Nephron progenitor cell (in vitro differentiated cells): ENCODE measurements around the gene ITPR1.

ENCODE experiments used
- DNase-seq: peaks from one replicate; pipeline ENCODE4 v3.0.0; 2021
- H3K27ac Mint-ChIP-seq: 2 replicates; pipeline ENCODE4 v1.8.0; 2021; ENCODE audit warnings: mild to moderate bottlenecking, moderate library complexity, mixed read lengths
- H3K27me3 Mint-ChIP-seq: 2 replicates; pipeline ENCODE4 v1.8.0; 2021; ENCODE audit warnings: mild to moderate bottlenecking, low read depth, mixed read lengths; ENCODE audit not compliant: poor library complexity
- H3K36me3 Mint-ChIP-seq: 2 replicates; pipeline ENCODE4 v1.8.0; 2021; ENCODE audit warnings: low read depth, mixed read lengths
- H3K4me1 Mint-ChIP-seq: 2 replicates; pipeline ENCODE4 v1.8.0; 2021; ENCODE audit warnings: mixed read lengths
- H3K4me3 Mint-ChIP-seq: 2 replicates; pipeline ENCODE4 v1.8.0; 2021; ENCODE audit warnings: mild to moderate bottlenecking, moderate library complexity, mixed read lengths
- H3K9me3 Mint-ChIP-seq: 2 replicates; pipeline ENCODE4 v1.8.0; 2021; ENCODE audit warnings: mild to moderate bottlenecking, moderate library complexity, mixed read lengths
- TF ChIP-seq, protein P1 (sequence below): fragments of 200-600 bp; sonication (generic); IDR thresholded peaks from 2 replicates; pipeline ENCODE4 v1.5.0; 2021; ENCODE audit warnings: antibody characterized with exemption

Gene ITPR1

DNA sequence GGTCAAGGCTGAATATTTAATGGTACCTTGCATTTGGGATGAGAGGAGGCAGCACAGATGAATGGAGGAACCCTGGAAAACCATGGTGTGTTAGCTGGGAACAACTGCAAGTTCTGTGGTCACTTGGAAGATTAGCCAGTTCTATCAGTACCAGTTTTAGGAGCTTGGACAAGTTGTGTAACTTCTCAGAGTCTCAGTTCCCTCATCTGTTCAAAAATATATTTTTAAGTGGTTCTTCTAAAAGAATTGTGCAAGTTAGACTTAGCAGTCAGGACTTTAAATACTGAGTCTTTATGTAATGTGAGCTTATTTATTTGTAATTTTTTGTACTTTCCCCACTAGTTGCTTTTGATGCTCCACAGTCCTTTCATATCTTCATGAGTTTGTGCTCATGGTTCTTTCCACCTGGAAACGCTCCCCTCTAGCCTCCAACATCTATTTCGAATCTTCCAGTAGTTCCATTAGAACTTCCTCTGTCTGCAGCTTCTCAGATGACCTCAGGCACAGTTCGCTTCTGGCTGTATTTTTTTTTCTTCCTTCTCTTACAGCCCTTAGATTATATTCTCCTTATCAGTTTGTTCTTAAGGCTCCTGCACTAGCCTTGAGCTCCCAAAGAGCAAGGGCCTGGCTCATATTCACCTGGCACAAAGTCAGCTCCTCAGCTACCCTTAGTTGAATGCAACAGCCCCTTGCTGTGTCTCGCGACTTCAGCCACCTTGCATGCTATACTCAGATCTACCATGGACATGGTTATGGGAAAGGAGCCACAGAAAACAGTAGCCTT lies 27.1 kb downstream of the ITPR1 start:
- DNase-seq = no peak

DNA sequence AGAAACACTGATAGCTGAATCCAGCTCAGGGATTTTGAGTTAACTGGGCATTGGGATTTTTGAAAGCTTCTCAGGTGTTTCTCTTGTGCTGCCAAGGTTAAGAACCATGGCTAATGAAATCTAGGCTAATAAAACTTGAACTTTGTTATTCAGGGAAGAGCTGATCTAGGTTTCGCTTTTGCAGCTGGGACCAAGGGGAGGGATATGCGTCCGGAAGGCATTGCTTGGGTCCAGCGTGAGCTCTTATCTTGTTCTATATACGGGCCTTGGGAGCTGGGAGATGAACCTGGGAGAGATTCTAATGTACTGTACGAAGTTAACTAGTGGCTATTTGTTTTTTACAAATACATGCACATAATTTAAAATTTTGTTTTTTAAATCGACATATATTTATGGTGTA lies 29.8 kb downstream of the ITPR1 start:
- Mint-ChIP-seq H3K27ac (no peak overlapping the region), H3K27me3 (peaks cover 2% of the 10 kb centered on the region), H3K36me3 (peaks cover 89% of the 10 kb centered on the region), H3K4me3 (no peak overlapping the region), H3K4me1 (peaks cover 88% of the 10 kb centered on the region), H3K9me3 (no peaks in the 10 kb centered on the region)
- DNase-seq = no peak
- TF ChIP-seq, protein P1, sequence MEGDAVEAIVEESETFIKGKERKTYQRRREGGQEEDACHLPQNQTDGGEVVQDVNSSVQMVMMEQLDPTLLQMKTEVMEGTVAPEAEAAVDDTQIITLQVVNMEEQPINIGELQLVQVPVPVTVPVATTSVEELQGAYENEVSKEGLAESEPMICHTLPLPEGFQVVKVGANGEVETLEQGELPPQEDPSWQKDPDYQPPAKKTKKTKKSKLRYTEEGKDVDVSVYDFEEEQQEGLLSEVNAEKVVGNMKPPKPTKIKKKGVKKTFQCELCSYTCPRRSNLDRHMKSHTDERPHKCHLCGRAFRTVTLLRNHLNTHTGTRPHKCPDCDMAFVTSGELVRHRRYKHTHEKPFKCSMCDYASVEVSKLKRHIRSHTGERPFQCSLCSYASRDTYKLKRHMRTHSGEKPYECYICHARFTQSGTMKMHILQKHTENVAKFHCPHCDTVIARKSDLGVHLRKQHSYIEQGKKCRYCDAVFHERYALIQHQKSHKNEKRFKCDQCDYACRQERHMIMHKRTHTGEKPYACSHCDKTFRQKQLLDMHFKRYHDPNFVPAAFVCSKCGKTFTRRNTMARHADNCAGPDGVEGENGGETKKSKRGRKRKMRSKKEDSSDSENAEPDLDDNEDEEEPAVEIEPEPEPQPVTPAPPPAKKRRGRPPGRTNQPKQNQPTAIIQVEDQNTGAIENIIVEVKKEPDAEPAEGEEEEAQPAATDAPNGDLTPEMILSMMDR = no peak

More for the DNA sequence above, 27.1 kb downstream of the ITPR1 start:
- Mint-ChIP-seq H3K36me3 (peaks cover 75% of the 10 kb centered on the region), H3K27ac (peak overlapping the region; percentile 86), H3K27me3 (peaks cover 2% of the 10 kb centered on the region), H3K9me3 (no peaks in the 10 kb centered on the region), H3K4me1 (peaks cover 89% of the 10 kb centered on the region), H3K4me3 (no peak overlapping the region)
- TF ChIP-seq, protein P1 = no peak

GRCh38 chr3:4523710-4524698 lies 30.9 kb downstream of the ITPR1 start:
- no peak overlapping the region for H3K4me3 Mint-ChIP-seq
- peaks cover 2% of the 10 kb centered on the region for H3K27me3 Mint-ChIP-seq
- peak overlapping the region; percentile 5 for H3K27ac Mint-ChIP-seq
- H3K9me3 Mint-ChIP-seq = no peaks in the 10 kb centered on the region
- peaks cover 79% of the 10 kb centered on the region for H3K36me3 Mint-ChIP-seq
- peaks cover 88% of the 10 kb centered on the region for H3K4me1 Mint-ChIP-seq
- DNase-seq = no peak
- TF ChIP-seq, protein P1 = no peak

DNA sequence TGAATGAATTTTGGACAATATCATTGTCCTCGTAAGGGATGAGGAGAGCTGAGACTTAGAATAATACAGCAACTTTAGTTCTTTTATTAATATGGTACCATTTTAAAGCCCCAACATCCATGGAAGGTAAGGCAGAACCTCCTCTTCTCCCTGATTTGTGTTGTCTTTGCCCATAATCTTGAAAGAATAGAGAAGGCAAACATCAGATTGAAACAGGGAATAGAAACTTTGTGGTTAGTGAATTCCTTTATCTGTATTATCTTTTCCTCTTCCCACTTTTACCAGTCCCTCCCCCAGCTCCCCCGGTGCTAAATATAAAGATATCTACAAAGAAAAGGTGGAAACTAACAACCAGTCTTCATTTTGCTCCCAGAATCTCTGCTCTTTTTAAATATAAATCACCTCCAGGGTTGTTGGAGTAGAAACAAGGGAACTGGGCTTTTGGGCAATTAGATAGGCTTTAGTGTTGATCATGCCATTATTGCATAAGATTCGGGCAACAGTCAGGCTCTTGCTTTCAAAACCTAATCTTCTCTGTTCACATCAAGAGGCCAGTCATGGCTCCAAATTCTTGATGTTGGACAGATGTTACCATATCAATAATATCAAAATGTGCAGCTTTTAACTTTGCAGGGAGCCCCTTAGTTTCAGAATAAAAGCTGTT lies 32.5 kb downstream of the ITPR1 start:
- no peak for DNase-seq
- no peaks in the 10 kb centered on the region for H3K9me3 Mint-ChIP-seq
- H3K4me3 Mint-ChIP-seq = no peak overlapping the region
- no peaks in the 10 kb centered on the region for H3K27me3 Mint-ChIP-seq
- no peak overlapping the region for H3K27ac Mint-ChIP-seq
- peaks cover 88% of the 10 kb centered on the region for H3K4me1 Mint-ChIP-seq
- H3K36me3 Mint-ChIP-seq = peaks cover 71% of the 10 kb centered on the region
- TF ChIP-seq, protein P1 = no peak

DNA sequence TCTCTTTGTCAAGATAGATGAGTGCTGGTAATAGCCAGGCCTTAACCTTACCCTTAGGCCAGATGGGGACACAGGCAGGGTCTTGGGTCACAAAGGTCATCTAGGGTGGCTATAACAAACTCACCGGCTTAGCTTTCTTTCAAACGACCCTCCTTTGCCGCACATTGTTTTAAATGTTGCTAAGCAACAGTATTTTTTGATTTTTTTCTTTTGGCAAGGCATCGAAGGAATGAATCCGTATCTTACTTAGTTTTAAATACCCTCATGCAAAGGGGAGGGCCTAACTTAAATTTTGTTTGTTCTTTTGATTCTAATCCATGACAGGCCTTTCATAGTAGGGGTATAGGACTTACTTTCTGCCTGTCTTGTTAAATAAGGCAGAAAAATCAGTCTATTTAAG lies 35.2 kb downstream of the ITPR1 start:
- H3K27ac Mint-ChIP-seq = peak overlapping the region; percentile 65
- H3K4me1 Mint-ChIP-seq = peaks cover 99% of the 10 kb centered on the region
- H3K27me3 Mint-ChIP-seq = no peaks in the 10 kb centered on the region
- TF ChIP-seq, protein P1 = no peak
- H3K36me3 Mint-ChIP-seq = peaks cover 52% of the 10 kb centered on the region
- H3K4me3 Mint-ChIP-seq = peak overlapping the region; percentile 11
- no peaks in the 10 kb centered on the region for H3K9me3 Mint-ChIP-seq
- no peak for DNase-seq
